IMR-90 (cell line): Measurements from ENCODE around the gene BCAR1. TPM values are rescaled to one million over a fixed set of nuclear protein-coding genes. Genes with fewer than 3 reads are reported as not detected.

Experiments used
- ATAC-seq: fragments of 200-7000 bp; cut with Tn5 transposase; 2 replicates; pipeline ENCODE4 v1.9.1; 2020; ENCODE audit warnings: low read depth, mild to moderate bottlenecking, moderate library complexity
- BruUV-seq: library from RNA; stranded (reverse); fragments of 400-500 nt; replicated peaks from 2 replicates; lab custom pipeline; 2021; lab: Mats Ljungman, UMichigan
- CTCF ChIA-PET: fragments of 300-600 bp; formaldehyde crosslinking; extraction: SDS; loops from one replicate; lab custom pipeline; 2021; ENCODE audit warnings: antibody characterized with exemption; lab: Yijun Ruan, JAX
- POLR2A ChIA-PET: fragments of 300-600 bp; sonication (Branson Sonifier 250); formaldehyde crosslinking; loops from one replicate; lab custom pipeline; 2022; ENCODE audit warnings: antibody characterized with exemption; ENCODE audit not compliant: unreplicated experiment; lab: Charles Lee
- DNase-seq: peaks from one replicate; pipeline ENCODE4 v3.0.0; 2013
- H2AFZ ChIP-seq: replicated peaks from 2 replicates; pipeline ENCODE3; 2013; ENCODE audit warnings: low read length, mild to moderate bottlenecking; ENCODE audit not compliant: poor library complexity
- H2AK5ac ChIP-seq: 2 replicates; pipeline ENCODE4 v1.6.1; 2013; ENCODE audit warnings: low read depth, low read length, inconsistent platforms
- H2AK9ac ChIP-seq: replicated peaks from 2 replicates; pipeline ENCODE3; 2013; ENCODE audit warnings: mild to moderate bottlenecking, low read depth, low read length, moderate library complexity; ENCODE audit not compliant: poor library complexity
- H2BK120ac ChIP-seq: 2 replicates; pipeline ENCODE4 v1.6.1; 2013; ENCODE audit warnings: low read depth, low read length, inconsistent platforms
- H2BK15ac ChIP-seq: 3 replicates; pipeline ENCODE4 v1.6.1; 2013; ENCODE audit warnings: low read depth, low read length, inconsistent platforms
- H2BK20ac ChIP-seq: 2 replicates; pipeline ENCODE4 v1.6.1; 2013; ENCODE audit warnings: low read depth, mild to moderate bottlenecking, inconsistent platforms, low read length, moderate library complexity
- H2BK5ac ChIP-seq: 2 replicates; pipeline ENCODE4 v1.6.1; 2013; ENCODE audit warnings: mild to moderate bottlenecking, low read depth, low read length, inconsistent platforms; ENCODE audit not compliant: poor library complexity, severe bottlenecking
- H3K14ac ChIP-seq: replicated peaks from 2 replicates; pipeline ENCODE4 v1.6.1; 2013; ENCODE audit warnings: low read depth, low read length, inconsistent platforms
- H3K18ac ChIP-seq: 2 replicates; pipeline ENCODE4 v1.6.1; 2013; ENCODE audit warnings: low read depth, low read length, control low read depth
- H3K23ac ChIP-seq: 2 replicates; pipeline ENCODE4 v1.6.1; 2013; ENCODE audit warnings: low read depth, low read length, inconsistent platforms
- H3K27ac ChIP-seq: 2 replicates; pipeline ENCODE4 v1.5.1; 2013; ENCODE audit warnings: mild to moderate bottlenecking, control low read depth, low read length; ENCODE audit not compliant: insufficient read depth
- H3K27me3 ChIP-seq: 2 replicates; pipeline ENCODE4 v1.6.1; 2013; ENCODE audit warnings: low read length; ENCODE audit not compliant: control insufficient read depth, insufficient read depth
- H3K36me3 ChIP-seq: 2 replicates; pipeline ENCODE4 v1.6.1; 2013; ENCODE audit warnings: low read length, mixed read lengths; ENCODE audit not compliant: control insufficient read depth, insufficient read depth
- H3K4ac ChIP-seq: 2 replicates; pipeline ENCODE4 v1.6.1; 2013; ENCODE audit warnings: low read depth, low read length, inconsistent platforms
- H3K4me1 ChIP-seq: 2 replicates; pipeline ENCODE4 v1.6.1; 2013; ENCODE audit warnings: low read length, mixed read lengths; ENCODE audit not compliant: control insufficient read depth, insufficient read depth
- H3K4me2 ChIP-seq: 2 replicates; pipeline ENCODE4 v1.6.1; 2013; ENCODE audit warnings: low read depth, mild to moderate bottlenecking, control low read depth, low read length, moderate library complexity
- H3K4me3 ChIP-seq: 2 replicates; pipeline ENCODE4 v1.5.1; 2013; ENCODE audit warnings: low read depth, mild to moderate bottlenecking, control low read depth, low read length, moderate library complexity; ENCODE audit not compliant: insufficient read depth
- H3K56ac ChIP-seq: 2 replicates; pipeline ENCODE4 v1.6.1; 2013; ENCODE audit warnings: low read length, inconsistent platforms; ENCODE audit not compliant: insufficient read depth; ENCODE audit errors: extremely low read depth
- H3K79me1 ChIP-seq, 2 experiments: 2 replicates each; pipeline ENCODE4 v1.6.1; 2013; ENCODE audit warnings: low read length in 2 of 2, inconsistent platforms in 1 of 2, low read depth in 1 of 2
- H3K9ac ChIP-seq: 2 replicates; pipeline ENCODE4 v1.6.1; 2013; ENCODE audit warnings: low read depth, low read length, control low read depth
- H3K9me1 ChIP-seq: 2 replicates; pipeline ENCODE4 v1.6.1; 2013; ENCODE audit warnings: low read length, inconsistent platforms; ENCODE audit not compliant: insufficient read depth
- H3K9me3 ChIP-seq: 2 replicates; pipeline ENCODE4 v1.6.1; 2013; ENCODE audit warnings: low read length; ENCODE audit not compliant: control insufficient read depth, insufficient read depth
- H4K20me1 ChIP-seq: 2 replicates; pipeline ENCODE4 v1.6.1; 2013; ENCODE audit warnings: low read length, inconsistent platforms; ENCODE audit not compliant: insufficient read depth
- H4K5ac ChIP-seq: 2 replicates; pipeline ENCODE4 v1.6.1; 2013; ENCODE audit warnings: mild to moderate bottlenecking, low read depth, low read length, control low read depth
- H4K8ac ChIP-seq, 2 experiments: 2 replicates each; pipeline ENCODE4 v1.6.1; 2013; ENCODE audit warnings: low read depth in 2 of 2, low read length in 2 of 2, control low read depth in 1 of 2, inconsistent platforms in 1 of 2
- H4K91ac ChIP-seq: 2 replicates; pipeline ENCODE4 v1.6.1; 2013; ENCODE audit warnings: low read depth, low read length, inconsistent platforms; ENCODE audit not compliant: insufficient read depth
- BHLHE40 ChIP-seq: fragments of 150-350 bp; IDR thresholded peaks from 2 replicates; pipeline ENCODE4 v1.6.1; 2016; ENCODE audit warnings: mild to moderate bottlenecking, low read depth, low read length
- CEBPB ChIP-seq: IDR thresholded peaks from 2 replicates; pipeline ENCODE4 v1.6.1; 2012; ENCODE audit warnings: low read depth, low read length, improper control_type of control experiment
- CHD1 ChIP-seq: IDR thresholded peaks from 2 replicates; pipeline ENCODE4 v1.6.1; 2012; ENCODE audit warnings: low read depth, low read length, improper control_type of control experiment
- FOS ChIP-seq: fragments of 150-350 bp; IDR thresholded peaks from 2 replicates; pipeline ENCODE4 v1.6.1; 2016; ENCODE audit warnings: low read depth, low read length
- MAFK ChIP-seq: IDR thresholded peaks from 2 replicates; pipeline ENCODE4 v1.6.1; 2012; ENCODE audit warnings: low read depth, low read length, improper control_type of control experiment
- MXI1 ChIP-seq: IDR thresholded peaks from 2 replicates; pipeline ENCODE4 v1.6.1; 2012; ENCODE audit warnings: low read depth, mild to moderate bottlenecking, low read length, moderate library complexity, borderline replicate concordance
- NFE2L2 ChIP-seq: fragments of 150-350 bp; IDR thresholded peaks from 2 replicates; pipeline ENCODE4 v1.6.1; 2016; ENCODE audit warnings: low read depth, mild to moderate bottlenecking, low read length
- POLR2A ChIP-seq: IDR thresholded peaks from 2 replicates; pipeline ENCODE4 v1.6.1; 2012; ENCODE audit warnings: mild to moderate bottlenecking, low read depth, low read length
- RAD21 ChIP-seq: IDR thresholded peaks from 2 replicates; pipeline ENCODE4 v1.6.1; 2012; ENCODE audit warnings: low read length, improper control_type of control experiment
- RFX5 ChIP-seq: IDR thresholded peaks from 2 replicates; pipeline ENCODE4 v1.8.0; 2012; ENCODE audit warnings: low read depth, mild to moderate bottlenecking, low read length, moderate library complexity
- SMC3 ChIP-seq: fragments of 150-350 bp; IDR thresholded peaks from 2 replicates; pipeline ENCODE4 v1.6.1; 2016; ENCODE audit warnings: low read depth, mild to moderate bottlenecking, antibody characterized with exemption, low read length, moderate library complexity
- WGBS, 2 experiments: methylation state at CpG; one replicate each; pipeline versions ENCODE4 v1.1.5 to v1.1.7; 2013; ENCODE audit warnings: missing lambda C conversion rate in 2 of 2; ENCODE audit not compliant: insufficient read length in 1 of 2; ENCODE audit errors: extremely low coverage in 2 of 2; 5-methylcytosine and 5-hydroxymethylcytosine counted together
- dilution Hi-C: fragments of 300-500 bp; cut with HindIII; formaldehyde crosslinking; loops from one replicate; pipeline ENCODE4 v1.14.3; 2018; ENCODE audit warnings: low sequenced_read_pairs; ENCODE audit not compliant: unreplicated experiment
- in situ Hi-C: fragments of 300-500 bp; cut with MboI; formaldehyde crosslinking; loops from 3 replicates; pipeline ENCODE4 v1.14.3; 2019; ENCODE audit warnings: low sequenced_read_pairs, inconsistent platforms, mixed read lengths
- intact Hi-C: fragments of 100-400 bp; cut with micrococcal nuclease; formaldehyde crosslinking; loops from 2 replicates; pipeline ENCODE4 v1.10.0; 2022
- polyA plus RNA-seq, 3 experiments: library from polyadenylated mRNA; depleted of rRNA; stranded (reverse); fragments of >200 nt; gene quantifications; 2 replicates each; pipeline ENCODE4 v1.2.3, GENCODE V29; 2012; ENCODE audit warnings: low replicate concordance in 1 of 3
- total RNA-seq: library from RNA; depleted of rRNA; stranded (reverse); fragments of >200 nt; gene quantifications from 2 replicates; pipeline ENCODE4 v1.2.3, GENCODE V29; 2012
- TF ChIP-seq, protein P1 (sequence below): conservative IDR thresholded peaks from 2 replicates; pipeline ENCODE4 v1.5.1; 2012; ENCODE audit warnings: mild to moderate bottlenecking, low read depth, low read length, improper control_type of control experiment
- TF ChIP-seq, protein P2 (sequence below): fragments of 150-350 bp; IDR thresholded peaks from 2 replicates; pipeline ENCODE4 v1.6.1; 2017; ENCODE audit warnings: mild to moderate bottlenecking, antibody characterized with exemption, low read length, low read depth

The BCAR1 gene
- total and polyA plus RNA-seq, 2 of the 4 experiments (the other 2 are of a cell fraction): 18.1 to 99.4 TPM

DNA sequence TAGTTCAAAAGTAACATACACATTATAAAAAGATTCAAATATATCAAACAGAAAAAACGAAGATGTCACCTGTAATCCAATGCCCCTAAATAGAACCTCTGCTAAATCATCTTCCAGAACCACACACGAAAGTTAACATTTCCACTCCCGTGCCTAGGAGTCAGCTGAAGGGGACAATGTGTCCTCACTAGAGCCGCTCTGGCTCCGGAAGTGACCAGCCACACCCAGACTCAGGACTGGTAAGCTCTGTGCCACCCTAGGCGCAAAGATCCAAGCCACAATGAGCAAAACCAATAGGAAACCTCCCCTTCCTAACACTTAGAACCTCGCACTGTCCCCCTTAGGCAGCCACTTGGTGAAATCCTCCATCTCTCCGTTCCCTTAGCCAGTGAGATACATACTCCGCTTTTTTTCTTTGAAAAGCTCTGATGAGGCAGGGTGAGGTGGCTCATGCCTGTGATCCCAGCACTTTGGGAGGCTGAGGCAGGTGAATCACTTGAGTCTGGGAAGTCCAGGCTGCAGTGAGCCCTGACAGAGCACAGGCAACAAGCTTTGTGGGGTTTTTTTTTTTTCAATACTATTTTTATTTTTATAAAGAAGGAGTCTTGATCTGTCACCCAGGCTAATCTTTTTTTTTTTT, 20.8 kb downstream of the BCAR1 start:
- Histone ChIP-seq H2AK5ac (no peak overlapping the region), H3K4me2 (no peak overlapping the region), H2AK9ac (no peak overlapping the region), H3K9ac (no peak overlapping the region), H3K27me3 (no peaks in the 10 kb centered on the region), H4K91ac (no peak overlapping the region), H3K23ac (no peak overlapping the region), H3K79me1 (peaks cover 9 to 79% of the 10 kb centered on the region in 2 experiments), H4K8ac (no peak overlapping the region), H2BK20ac (no peak overlapping the region), H2BK120ac (no peak overlapping the region), H2AFZ (no peak overlapping the region), H3K4me1 (peaks cover 7% of the 10 kb centered on the region), H3K36me3 (peaks cover 63% of the 10 kb centered on the region), H3K27ac (no peak overlapping the region), H3K9me3 (no peaks in the 10 kb centered on the region), H3K4ac (no peak overlapping the region), H2BK15ac (no peak overlapping the region), H4K20me1 (peaks cover 87% of the 10 kb centered on the region), H3K18ac (no peak overlapping the region), H3K14ac (no peak overlapping the region), H2BK5ac (no peak overlapping the region), H3K56ac (no peak overlapping the region), H4K5ac (no peak overlapping the region), H3K4me3 (no peak overlapping the region), H3K9me1 (peaks cover 6% of the 10 kb centered on the region; the same call in 1 of the 2 replicates)
- dilution Hi-C loops: no loop called here
- intact Hi-C loops: loop anchor here (5.0 kb wide), 1 partner anchor 172 kb away; no protein-coding TSS in a partner anchor
- 97% methylated on average over 4 of the region's 9 CpGs; no CpG with 5 or more reads in 1 of the 2 experiments for WGBS, 2 experiments
- TF ChIP-seq CHD1 (no peak), FOS (no peak), RFX5 (no peak), MAFK (no peak), NFE2L2 (no peak), SMC3 (no peak), MXI1 (no peak), CEBPB (no peak), RAD21 (no peak), POLR2A (no peak), BHLHE40 (no peak)
- TF ChIP-seq, protein P1, sequence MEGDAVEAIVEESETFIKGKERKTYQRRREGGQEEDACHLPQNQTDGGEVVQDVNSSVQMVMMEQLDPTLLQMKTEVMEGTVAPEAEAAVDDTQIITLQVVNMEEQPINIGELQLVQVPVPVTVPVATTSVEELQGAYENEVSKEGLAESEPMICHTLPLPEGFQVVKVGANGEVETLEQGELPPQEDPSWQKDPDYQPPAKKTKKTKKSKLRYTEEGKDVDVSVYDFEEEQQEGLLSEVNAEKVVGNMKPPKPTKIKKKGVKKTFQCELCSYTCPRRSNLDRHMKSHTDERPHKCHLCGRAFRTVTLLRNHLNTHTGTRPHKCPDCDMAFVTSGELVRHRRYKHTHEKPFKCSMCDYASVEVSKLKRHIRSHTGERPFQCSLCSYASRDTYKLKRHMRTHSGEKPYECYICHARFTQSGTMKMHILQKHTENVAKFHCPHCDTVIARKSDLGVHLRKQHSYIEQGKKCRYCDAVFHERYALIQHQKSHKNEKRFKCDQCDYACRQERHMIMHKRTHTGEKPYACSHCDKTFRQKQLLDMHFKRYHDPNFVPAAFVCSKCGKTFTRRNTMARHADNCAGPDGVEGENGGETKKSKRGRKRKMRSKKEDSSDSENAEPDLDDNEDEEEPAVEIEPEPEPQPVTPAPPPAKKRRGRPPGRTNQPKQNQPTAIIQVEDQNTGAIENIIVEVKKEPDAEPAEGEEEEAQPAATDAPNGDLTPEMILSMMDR: no peak
- TF ChIP-seq, protein P2, sequence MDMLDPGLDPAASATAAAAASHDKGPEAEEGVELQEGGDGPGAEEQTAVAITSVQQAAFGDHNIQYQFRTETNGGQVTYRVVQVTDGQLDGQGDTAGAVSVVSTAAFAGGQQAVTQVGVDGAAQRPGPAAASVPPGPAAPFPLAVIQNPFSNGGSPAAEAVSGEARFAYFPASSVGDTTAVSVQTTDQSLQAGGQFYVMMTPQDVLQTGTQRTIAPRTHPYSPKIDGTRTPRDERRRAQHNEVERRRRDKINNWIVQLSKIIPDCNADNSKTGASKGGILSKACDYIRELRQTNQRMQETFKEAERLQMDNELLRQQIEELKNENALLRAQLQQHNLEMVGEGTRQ: no peak
- DNase-seq: peak; percentile 54
- no peak for ATAC-seq
- no TSS peak for BruUV-seq
- POLR2A ChIA-PET: no interaction called here
- in situ Hi-C loops: loop anchor here (5.0 kb wide), 1 partner anchor 157 kb away; no protein-coding TSS in a partner anchor
- CTCF ChIA-PET: interaction anchor here (0.6 kb wide), 1 partner anchor 537 kb away, joined by 3 read pairs; no protein-coding TSS in a partner anchor
